SK-N-SH (cell line): ENCODE data around the gene CA6. TPM values are rescaled to one million over a fixed set of nuclear protein-coding genes. Genes with fewer than 3 reads are reported as not detected.

Source experiments
- CTCF ChIA-PET: fragments of 300-600, 350-600 bp; formaldehyde crosslinking; extraction: SDS; loops from one replicate; lab custom pipeline; 2021; lab: Yijun Ruan, JAX
- POLR2A ChIA-PET: fragments of 350-600 bp; sonication (Branson Sonifier 250); formaldehyde crosslinking; extraction: SDS; loops from one replicate; lab custom pipeline; 2020; ENCODE audit warnings: antibody characterized with exemption, inconsistent platforms; lab: Yijun Ruan, JAX
- DNase-seq: peaks from one replicate; pipeline ENCODE4 v3.0.0; 2012
- H2AFZ ChIP-seq: fragments of 200-600 bp; sonication (generic); 2 replicates; pipeline ENCODE4 v1.8.1; 2016; ENCODE audit warnings: antibody characterized with exemption, mild to moderate bottlenecking, low read depth
- H3F3A ChIP-seq: fragments of 200-600 bp; sonication (generic); replicated peaks from 2 replicates; pipeline ENCODE3; 2016; ENCODE audit warnings: antibody characterized with exemption, mild to moderate bottlenecking; ENCODE audit not compliant: insufficient read depth
- H3K27ac ChIP-seq, 2 experiments: fragments of 200-500 bp in 1 of 2; fragments of 200-600 bp in 1 of 2; sonication (Bioruptor generic) in 1 of 2; sonication (generic), shearing (Covaris generic) in 1 of 2; 2 replicates each; pipeline versions ENCODE4 v1.5.1 to v1.6.1; 2014 to 2016; ENCODE audit warnings: low read depth in 2 of 2, inconsistent platforms in 1 of 2, low read length in 1 of 2, mild to moderate bottlenecking in 1 of 2, mixed read lengths in 1 of 2
- H3K27me3 ChIP-seq: fragments of 200-600 bp; sonication (generic), shearing (Covaris generic); 2 replicates; pipeline ENCODE4 v1.6.1; 2016; ENCODE audit warnings: mixed run types; ENCODE audit not compliant: insufficient read depth
- H3K36me3 ChIP-seq, 2 experiments: fragments of 200-500 bp in 1 of 2; fragments of 200-600 bp in 1 of 2; sonication (Bioruptor generic) in 1 of 2; sonication (generic) in 1 of 2; replicated peaks in 1 of 2; 2 replicates each; pipeline versions ENCODE3 to v1.5.1; 2014 to 2016; ENCODE audit warnings: low read length in 1 of 2, mild to moderate bottlenecking in 1 of 2; ENCODE audit not compliant: insufficient read depth in 2 of 2, control insufficient read depth in 1 of 2
- H3K4me1 ChIP-seq, 2 experiments: fragments of 200-500 bp in 1 of 2; fragments of 200-600 bp in 1 of 2; sonication (Bioruptor generic) in 1 of 2; sonication (generic), shearing (Covaris generic) in 1 of 2; 2 replicates each; pipeline versions ENCODE4 v1.5.1 to v1.6.1; 2014 to 2016; ENCODE audit warnings: low read depth in 1 of 2, low read length in 1 of 2, mixed run types in 1 of 2; ENCODE audit not compliant: insufficient read depth in 2 of 2, control insufficient read depth in 1 of 2
- H3K4me2 ChIP-seq: fragments of 200-600 bp; sonication (generic), shearing (Covaris generic); 2 replicates; pipeline ENCODE4 v1.6.1; 2017; ENCODE audit warnings: mixed run types
- H3K4me3 ChIP-seq, 2 experiments: fragments of 200-500 bp in 1 of 2; fragments of 200-600 bp in 1 of 2; sonication (Bioruptor generic) in 1 of 2; sonication (generic), shearing (Covaris generic) in 1 of 2; 2 replicates each; pipeline versions ENCODE4 v1.5.1 to v1.8.1; 2014 to 2016; ENCODE audit warnings: low read depth in 2 of 2, inconsistent platforms in 1 of 2, low read length in 1 of 2, mild to moderate bottlenecking in 1 of 2, mixed read lengths in 1 of 2, moderate library complexity in 1 of 2
- H3K79me2 ChIP-seq: fragments of 200-600 bp; sonication (generic); 2 replicates; pipeline ENCODE4 v1.8.1; 2017; ENCODE audit warnings: mild to moderate bottlenecking; ENCODE audit not compliant: insufficient read depth
- H3K9ac ChIP-seq: fragments of 200-600 bp; sonication (generic); 2 replicates; pipeline ENCODE4 v1.6.1; 2017; ENCODE audit warnings: mixed run types
- H3K9me2 ChIP-seq: fragments of 200-600 bp; sonication (generic); 2 replicates; pipeline ENCODE4 v1.6.1; 2017; ENCODE audit warnings: mixed run types
- H3K9me3 ChIP-seq: fragments of 200-600 bp; sonication (generic); 2 replicates; pipeline ENCODE4 v1.6.1; 2017; ENCODE audit warnings: mixed run types, mild to moderate bottlenecking, moderate library complexity
- H4K20me1 ChIP-seq: fragments of 200-600 bp; sonication (generic); 2 replicates; pipeline ENCODE4 v1.6.1; 2017; ENCODE audit warnings: mild to moderate bottlenecking, mixed run types; ENCODE audit not compliant: insufficient read depth
- CHD2 ChIP-seq: fragments of 150-350 bp; IDR thresholded peaks from 2 replicates; pipeline ENCODE4 v1.6.1; 2018; ENCODE audit warnings: low read length; ENCODE audit not compliant: partially characterized antibody
- EP300 ChIP-seq, 2 experiments: IDR thresholded peaks; 2 replicates each; pipeline versions ENCODE4 v1.4.0 to v1.6.1; 2012; ENCODE audit warnings: borderline replicate concordance in 1 of 2, low read depth in 1 of 2, low read length in 1 of 2
- FOSL2 ChIP-seq: IDR thresholded peaks from 2 replicates; pipeline ENCODE4 v1.4.0; 2012; ENCODE audit warnings: low read depth, mild to moderate bottlenecking, moderate library complexity, borderline replicate concordance
- IRF3 ChIP-seq: fragments of 150-350 bp; IDR thresholded peaks from 2 replicates; pipeline ENCODE4 v1.6.1; 2016; ENCODE audit warnings: mild to moderate bottlenecking, low read depth, low read length
- JUND ChIP-seq: IDR thresholded peaks from 2 replicates; pipeline ENCODE4 v1.4.0; 2012
- MAX ChIP-seq: IDR thresholded peaks from 2 replicates; pipeline ENCODE4 v1.4.0; 2012; ENCODE audit warnings: low read depth
- MEF2A ChIP-seq: IDR thresholded peaks from 2 replicates; pipeline ENCODE4 v1.4.0; 2012; ENCODE audit warnings: low read depth, borderline replicate concordance
- NRF1 ChIP-seq: IDR thresholded peaks from 2 replicates; pipeline ENCODE4 v1.6.1; 2012; ENCODE audit warnings: low read depth, mild to moderate bottlenecking, low read length
- RAD21 ChIP-seq: IDR thresholded peaks from 2 replicates; pipeline ENCODE4 v1.6.1; 2012; ENCODE audit warnings: mild to moderate bottlenecking, low read length
- REST ChIP-seq: IDR thresholded peaks from 2 replicates; pipeline ENCODE4 v1.6.1; 2012; ENCODE audit warnings: mild to moderate bottlenecking, low read depth, low read length, moderate library complexity
- RFX5 ChIP-seq: IDR thresholded peaks from 2 replicates; pipeline ENCODE4 v1.6.1; 2012; ENCODE audit warnings: mild to moderate bottlenecking, improper control_type of control experiment, low read length
- RXRA ChIP-seq: IDR thresholded peaks from 2 replicates; pipeline ENCODE4 v1.4.0; 2012; ENCODE audit warnings: low read depth, mild to moderate bottlenecking, borderline replicate concordance
- SMC3 ChIP-seq: IDR thresholded peaks from 2 replicates; pipeline ENCODE4 v1.6.1; 2012; ENCODE audit warnings: low read depth, low read length, improper control_type of control experiment
- TCF12 ChIP-seq: IDR thresholded peaks from 2 replicates; pipeline ENCODE4 v1.4.0; 2012
- TEAD4 ChIP-seq: IDR thresholded peaks from 2 replicates; pipeline ENCODE4 v1.4.0; 2012; ENCODE audit warnings: mild to moderate bottlenecking, borderline replicate concordance; ENCODE audit not compliant: insufficient read depth
- USF2 ChIP-seq: fragments of 150-350 bp; IDR thresholded peaks from 2 replicates; pipeline ENCODE4 v1.6.1; 2017; ENCODE audit warnings: antibody characterized with exemption, low read length, low read depth, borderline replicate concordance
- ZBTB33 ChIP-seq: IDR thresholded peaks from 2 replicates; pipeline ENCODE4 v1.4.0; 2012; ENCODE audit warnings: low read depth, borderline replicate concordance
- WGBS: methylation state at CpG from one replicate; pipeline ENCODE4 v1.1.6; 2017; ENCODE audit warnings: low lambda C conversion rate; 5-methylcytosine and 5-hydroxymethylcytosine counted together
- polyA plus RNA-seq, 3 experiments: library from polyadenylated mRNA; depleted of rRNA; stranded (reverse); fragments of >200 nt; gene quantifications; 2 replicates each; pipeline ENCODE4 v1.2.3, GENCODE V29; 2012

The CA6 gene
- polyA plus RNA-seq, 1 of the 3 experiments (the other 2 are of a cell fraction): not detected

- H4K20me1 ChIP-seq: no peaks in the 10 kb centered on the region
- ChIA-PET POLR2A (no interaction called here), CTCF (interaction anchor here (2.8 kb wide), 1 partner anchor 22 kb away, joined by 9 read pairs; no protein-coding TSS in a partner anchor)
- no peak overlapping the region for H3K4me3 ChIP-seq
- H3K9ac ChIP-seq: peak overlapping the region; percentile 9; the same call in 1 of the 2 replicates
- peak overlapping the region in 1 of 2 experiments; percentile 70; a peak in 2 of 4 replicates for H3K27ac ChIP-seq
- no peaks in the 10 kb centered on the region for H3K9me3 ChIP-seq
- no peaks in the 10 kb centered on the region; a peak in 1 of 4 replicates for H3K4me1 ChIP-seq
- no peaks in the 10 kb centered on the region for H3K9me2 ChIP-seq
- H3K4me2 ChIP-seq: no peak overlapping the region
- TF ChIP-seq TCF12 (peak; percentile 12; the same call in 1 of the 2 replicates), JUND (peak; percentile 69), MAX (0 out of 2 replicates have a peak, but pooled peaks have one; percentile 13), ZBTB33 (no peak), FOSL2 (peak; percentile 82; the same call in 1 of the 2 replicates)
- no peaks in the 10 kb centered on the region for H3F3A ChIP-seq
- no peak for DNase-seq
- H3K79me2 ChIP-seq: no peaks in the 10 kb centered on the region
- no peaks in the 10 kb centered on the region for H3K27me3 ChIP-seq
- WGBS: 59% methylated on average over 6 of the region's 6 CpGs
- peak overlapping the region; percentile 69; the same call in 1 of the 2 replicates for H2AFZ ChIP-seq
- H3K36me3 ChIP-seq: no peaks in the 10 kb centered on the region
Observed at GRCh38 chr1:8941906-8942305, 3.8 kb upstream of the CA6 start.

- no peak overlapping the region for H3K4me2 ChIP-seq
- no peaks in the 10 kb centered on the region for H3K9me2 ChIP-seq
- no peaks in the 10 kb centered on the region for H3K79me2 ChIP-seq
- WGBS: 92% methylated on average over 13 of the region's 16 CpGs
- no peaks in the 10 kb centered on the region for H4K20me1 ChIP-seq
- no peak overlapping the region for H3K9ac ChIP-seq
- H3K4me1 ChIP-seq: no peaks in the 10 kb centered on the region; a peak in 1 of 4 replicates
- H3K27me3 ChIP-seq: no peaks in the 10 kb centered on the region
- no peak overlapping the region for H3K27ac ChIP-seq
- POLR2A ChIA-PET: no interaction called here
- CTCF ChIA-PET: interaction anchor here (0.5 to 1.5 kb wide), 6 partner anchors 11 to 306 kb away, joined by 3 to 6 read pairs (median 4); no protein-coding TSS in a partner anchor
- H3F3A ChIP-seq: no peaks in the 10 kb centered on the region
- H3K9me3 ChIP-seq: no peaks in the 10 kb centered on the region
- H3K4me3 ChIP-seq: no peak overlapping the region
- H2AFZ ChIP-seq: no peak overlapping the region
- no peak for DNase-seq
- H3K36me3 ChIP-seq: no peaks in the 10 kb centered on the region
- no peak for TF ChIP-seq REST
- no peak for TF ChIP-seq CHD2
- no peak for TF ChIP-seq RXRA
- TF ChIP-seq MEF2A: no peak
- no peak for TF ChIP-seq IRF3
- no peak for TF ChIP-seq RFX5
- TF ChIP-seq TEAD4: no peak
- TF ChIP-seq NRF1: no peak
- no peak for TF ChIP-seq USF2
- TF ChIP-seq EP300 (IDR thresholded peaks at IDR 0.05; ENCODE audit: borderline replicate concordance in 1 of 2, low read depth in 1 of 2, low read length in 1 of 2): no peak
- no peak for TF ChIP-seq SMC3
- TF ChIP-seq FOSL2: no peak
- no peak for TF ChIP-seq RAD21
Observed at GRCh38 chr1:8943498-8944405, 1.9 kb upstream of the CA6 start.
